GM19455 (cell line): ENCODE data around the gene RPS3.

Experiments
- ATAC-seq: cut with Tn5 transposase; IDR thresholded peaks from one replicate; pipeline ENCODE4 v1.9.1; 2021; ENCODE audit not compliant: unreplicated experiment

Gene RPS3

DNA sequence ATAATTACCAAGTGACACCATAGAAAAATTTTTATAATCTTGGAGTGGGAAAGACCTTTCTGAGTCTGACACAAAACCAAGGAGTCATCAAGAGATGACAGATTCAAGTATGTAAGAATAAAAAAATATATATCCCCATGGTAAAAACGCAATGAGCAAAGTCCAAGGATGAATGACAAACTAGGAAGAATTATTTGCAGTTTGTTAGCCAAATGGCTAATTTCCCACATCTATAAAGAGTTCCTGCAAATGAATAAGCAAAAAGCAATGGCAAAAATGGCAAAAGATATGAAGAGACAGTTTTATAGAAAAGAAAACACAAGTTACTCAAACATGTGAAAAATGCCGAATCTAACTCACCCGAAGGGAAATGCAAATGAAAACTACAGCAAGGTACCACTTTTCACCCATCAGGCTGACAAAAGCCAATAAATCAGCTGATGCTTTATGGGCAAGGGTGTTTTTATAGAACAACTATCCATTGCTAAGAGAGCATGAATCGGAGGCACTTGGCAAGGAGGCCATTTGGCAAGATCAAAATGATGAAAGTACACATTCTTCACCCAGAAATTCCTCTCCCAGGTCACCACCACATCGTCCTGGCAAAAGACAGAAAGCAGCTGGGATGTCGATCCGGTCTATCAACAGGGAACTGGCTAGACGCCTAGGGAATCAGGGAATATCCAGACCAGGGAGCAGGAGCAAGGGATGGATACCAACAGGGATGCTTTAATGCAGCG lies 54.8 kb downstream of the RPS3 start:
- no peak for ATAC-seq

- ATAC-seq, result no peak
These were observed 55.7 kb downstream of the RPS3 start for GRCh38 chr11:75454987-75455386.
